Heart left ventricle (tissue), 16 donors: ENCODE measurements around the gene CCDC148. TPM values are rescaled to one million over a fixed set of nuclear protein-coding genes. Genes with fewer than 3 reads are reported as not detected.
"Not testable (repeated sequence)": the region's sequence is repeated elsewhere in the genome, so short reads cannot be mapped to it uniquely, and the experiment has no call there.

Experiments
- ATAC-seq, 4 donors: fragments of 200-7000 bp; cut with Tn5 transposase; one replicate each; pipeline ENCODE4 v1.9.1; 2020 to 2022; ENCODE audit warnings: moderate library complexity in 4 of 4, mild to moderate bottlenecking in 3 of 4, moderate number of reproducible peaks in 1 of 4
- DNase-seq, 5 donors: peaks; one replicate each; pipeline ENCODE4 v3.0.0-alpha.2; 2020
- H3K27ac ChIP-seq, 12 donors: fragments of 200-600 bp; sonication (generic) in 4 of 12; one replicate each; pipeline versions ENCODE4 v1.5.0 to v1.8.0; 2016 to 2022; ENCODE audit warnings: mild to moderate bottlenecking in 2 of 12
- H3K27me3 ChIP-seq, 9 donors: fragments of 200-600 bp; sonication (generic) in 2 of 9; one replicate each; pipeline versions ENCODE4 v1.5.1 to v1.8.0; 2016 to 2022; ENCODE audit warnings: mild to moderate bottlenecking in 3 of 9
- H3K36me3 ChIP-seq, 9 donors: fragments of 200-600 bp; sonication (generic) in 2 of 9; one replicate each; pipeline versions ENCODE4 v1.5.0 to v1.8.0; 2018 to 2022; ENCODE audit warnings: mild to moderate bottlenecking in 2 of 9
- H3K4me1 ChIP-seq, 12 donors: fragments of 200-600 bp; sonication (generic) in 4 of 12; one replicate each; pipeline versions ENCODE4 v1.5.0 to v1.8.0; 2016 to 2022; ENCODE audit warnings: mild to moderate bottlenecking in 3 of 12
- H3K4me3 ChIP-seq, 12 donors: fragments of 200-600 bp; sonication (generic) in 4 of 12; one replicate each; pipeline versions ENCODE4 v1.5.0 to v1.8.0; 2017 to 2022; ENCODE audit warnings: mild to moderate bottlenecking in 9 of 12, moderate library complexity in 4 of 12
- H3K9me3 ChIP-seq, 12 donors: fragments of 200-600 bp; sonication (generic) in 4 of 12; one replicate each; pipeline versions ENCODE4 v1.5.0 to v1.8.0; 2016 to 2022; ENCODE audit warnings: mild to moderate bottlenecking in 1 of 12
- CTCF ChIP-seq, 12 donors: fragments of 200-600 bp; sonication (generic) in 4 of 12; IDR thresholded peaks; one replicate each; pipeline versions ENCODE4 v1.5.0 to v1.8.0; 2018 to 2022; ENCODE audit warnings: antibody characterized with exemption in 12 of 12, mild to moderate bottlenecking in 5 of 12
- POLR2A ChIP-seq, 2 donors: fragments of 450-650 bp; IDR thresholded peaks; one replicate each; pipeline ENCODE4 v1.6.1; 2017; ENCODE audit warnings: antibody characterized with exemption in 2 of 2, mild to moderate bottlenecking in 2 of 2, moderate library complexity in 2 of 2
- WGBS, 4 donors: extraction: QIAGEN DNeasy Blood & Tissue Kit in 2 of 4; methylation state at CpG; one replicate each; pipeline versions ENCODE4 v1.1.5 to v1.1.7; 2013 to 2018; 5-methylcytosine and 5-hydroxymethylcytosine counted together
- intact Hi-C, 10 donors: fragments of 100-400 bp; cut with DNase I; formaldehyde crosslinking; loops; one replicate each; pipeline versions ENCODE4 v1.11.1 to v1.14.2; 2022
- polyA plus RNA-seq, 2 donors: library from polyadenylated mRNA; stranded (reverse); fragments of 200-250 nt; gene quantifications; one replicate each; pipeline ENCODE4 v1.2.3, GENCODE V29; 2013
- total RNA-seq, 9 donors: library from RNA; depleted of rRNA in 2 of 9; stranded (reverse); fragments of >200 nt in 2 of 9; fragmentation: NEBNext Ultra II Directional in 3 of 9; extraction: Animal tissue kit (Norgen Biotek cat#: 25700) in 3 of 9; gene quantifications; one replicate each; pipeline versions ENCODE4 v1.1.0 to v1.2.4, GENCODE V29; 2016 to 2023
- donor health status: ischemic (EF 13 %, LVEDD 7.1; RV severe dilation, severe dysfunction).
- donor health status: healthy with polysubstance abuse.
- donor health status: DM: no; HTN: yes; CAD: no.
- donor health status: DM: no; HTN: no; CAD: no.
- donor health status: ischemic (EF 25% LVEDD 6.9; RV normal size, moderate dysfunction).
- donor health status: ischemic (EF 25% LVEDD 5.7; RV mildly dilated, moderate dysfunction).
- donor health status: healthy.
- donor health status: DM: yes; HTN: yes; CAD: no.
- donor health status: ischemic (EF 35%, LVEDD 5.7; RV mildly dilated, moderate dysfunction).
- donor health status: nonischemic (EF 11% LVEDD 7.7; RV severe dilation, severe dysfunction).
- donor health status: DM: yes; HTN: yes; CAD: no.
- donor health status: PGD.
- donor health status: ischemic (EF 29% LVEDD 5.4; RV normal size, mild dysfunction).
- donor health status: nonischemic (EF 23%, LVEDD 6.1; RV moderate dilation, normal function).

CCDC148 gene
- total and polyA plus RNA-seq, 11 donors: 0.24 to 1.2 (median 0.75) TPM; not detected in 2

GRCh38 chr2:158477202-158477601 lies 20.6 kb upstream of the CCDC148 start:
- intact Hi-C loops: loop anchor here in 1 of 10 donors (10.0 kb wide), 1 partner anchor 118 kb away; no protein-coding TSS in a partner anchor
- H3K4me3 ChIP-seq: no peak overlapping the region
- no peak for TF ChIP-seq POLR2A (IDR thresholded peaks at IDR 0.05)
- no peak for TF ChIP-seq CTCF (IDR thresholded peaks at IDR 0.05)
- H3K27me3 ChIP-seq: no peaks in the 10 kb centered on the region
- 47 to 52% (median 49%) methylated on average over 3 of the region's 3 CpGs for WGBS, 4 donors
- H3K36me3 ChIP-seq: peaks cover 0 to 7% (median 0%) of the 10 kb centered on the region in 9 donors
- H3K4me1 ChIP-seq: peaks cover 3 to 42% (median 24%) of the 10 kb centered on the region in 12 donors
- DNase-seq: no peak
- peak in 1 of 4 donors; percentile 28 for ATAC-seq
- H3K27ac ChIP-seq: peak overlapping the region in 6 of 12 donors; percentile 1 to 31 (median 11)
- peaks cover 0 to 9% (median 0%) of the 10 kb centered on the region in 12 donors for H3K9me3 ChIP-seq

- not testable (repeated sequence) for H3K27me3 ChIP-seq, H3K4me3 ChIP-seq, H3K9me3 ChIP-seq, DNase-seq, ATAC-seq, H3K27ac ChIP-seq
- Histone ChIP-seq H3K4me1 (peaks cover 3 to 39% (median 24%) of the 10 kb centered on the region in 12 donors), H3K36me3 (peaks cover 0 to 14% (median 0%) of the 10 kb centered on the region in 9 donors)
- 82 to 90% (median 88%) methylated on average over 3 of the region's 3 CpGs for WGBS, 4 donors
- intact Hi-C loops: loop anchor here in 1 of 10 donors (10.0 kb wide), 1 partner anchor 120 kb away; no protein-coding TSS in a partner anchor
These were observed 18.0 kb upstream of the CCDC148 start for GRCh38 chr2:158474526-158475011.

- Histone ChIP-seq H3K4me3 (no peak overlapping the region), H3K27ac (no peak overlapping the region), H3K36me3 (peaks cover 0 to 17% (median 0%) of the 10 kb centered on the region in 9 donors), H3K27me3 (no peaks in the 10 kb centered on the region), H3K9me3 (peaks cover 0 to 9% (median 0%) of the 10 kb centered on the region in 12 donors), H3K4me1 (peaks cover 3 to 35% (median 21%) of the 10 kb centered on the region in 12 donors)
- DNase-seq (no peak), ATAC-seq (no peak)
- 77 to 83% (median 80%) methylated on average over 8 of the region's 8 CpGs for whole genome bisulfite sequencing, 4 donors
- intact Hi-C loops: loop anchor here in 1 of 10 donors (10.0 kb wide), 1 partner anchor 121 kb away; no protein-coding TSS in a partner anchor
- TF ChIP-seq CTCF (IDR thresholded peaks at IDR 0.05): no peak
- no peak for TF ChIP-seq POLR2A (IDR thresholded peaks at IDR 0.05)
These were observed 17.3 kb upstream of the CCDC148 start for GRCh38 chr2:158473719-158474392.

- H3K27me3 ChIP-seq, H3K9me3 ChIP-seq, H3K27ac ChIP-seq, DNase-seq, ATAC-seq, H3K4me3 ChIP-seq: not testable (repeated sequence)
- intact Hi-C loops: loop anchor here in 1 of 10 donors (10.0 kb wide), 1 partner anchor 122 kb away; no protein-coding TSS in a partner anchor
- Histone ChIP-seq H3K36me3 (peaks cover 0 to 17% (median 0%) of the 10 kb centered on the region in 9 donors), H3K4me1 (peaks cover 3 to 31% (median 17%) of the 10 kb centered on the region in 12 donors)
- WGBS, 4 donors: 95 to 99% (median 98%) methylated on average over 3 of the region's 3 CpGs
These were observed 16.7 kb upstream of the CCDC148 start for GRCh38 chr2:158473300-158473699.

- H3K27me3 ChIP-seq, DNase-seq, ATAC-seq, H3K4me3 ChIP-seq, H3K27ac ChIP-seq, H3K9me3 ChIP-seq: not testable (repeated sequence)
- intact Hi-C loops: loop anchor here in 1 of 10 donors (10.0 kb wide), 1 partner anchor 122 kb away; no protein-coding TSS in a partner anchor
- 95 to 99% (median 98%) methylated on average over 3 of the region's 3 CpGs for WGBS, 4 donors
- Histone ChIP-seq H3K36me3 (peaks cover 0 to 17% (median 0%) of the 10 kb centered on the region in 9 donors), H3K4me1 (peaks cover 0 to 26% (median 14%) of the 10 kb centered on the region in 12 donors)
These were observed 16.3 kb upstream of the CCDC148 start for GRCh38 chr2:158472829-158473228.
